B cell (primary cell): ENCODE results near the gene NDUFV2. TPM values are rescaled to one million over a fixed set of nuclear protein-coding genes. Genes with fewer than 3 reads are reported as not detected.

Source experiments
- ATAC-seq: fragments of 200-7000 bp; cut with Tn5 transposase; one replicate; pipeline ENCODE4 v1.10.0; 2021; ENCODE audit warnings: low read depth, mild to moderate bottlenecking, moderate number of reproducible peaks, moderate library complexity
- CTCF ChIA-PET: fragments of 350-600 bp; sonication (Branson Sonifier 250); formaldehyde crosslinking; loops from one replicate; lab custom pipeline; 2021; ENCODE audit warnings: antibody characterized with exemption, inconsistent platforms; lab: Charles Lee
- POLR2A ChIA-PET: fragments of 350-600 bp; sonication (Branson Sonifier 250); formaldehyde crosslinking; loops from one replicate; lab custom pipeline; 2021; ENCODE audit warnings: antibody characterized with exemption; lab: Charles Lee
- DNase-seq: peaks from one replicate; pipeline ENCODE4 v3.0.0; 2013
- H2AFZ ChIP-seq: 2 replicates; pipeline ENCODE4 v1.6.1; 2012; ENCODE audit warnings: mild to moderate bottlenecking, low read depth, low read length; ENCODE audit not compliant: insufficient read depth, poor library complexity, severe bottlenecking
- H3K27ac ChIP-seq, 2 donors: 1 replicate in 1 of 2; 2 replicates in 1 of 2; pipeline ENCODE4 v1.5.1; 2012 to 2013; ENCODE audit warnings: low read length in 2 of 2, mild to moderate bottlenecking in 2 of 2, moderate library complexity in 1 of 2
- H3K27me3 ChIP-seq, 4 experiments: fragments of 200-600 bp in 1 of 4; sonication (generic) in 1 of 4; replicated peaks in 1 of 4; 1 replicate in 2 of 4; 2 replicates in 2 of 4; pipeline versions ENCODE4 v1.6.1 to v1.7.0; 2013 to 2016; ENCODE audit warnings: low read length in 3 of 4, mild to moderate bottlenecking in 2 of 4, mixed read lengths in 1 of 4, moderate library complexity in 1 of 4; ENCODE audit not compliant: insufficient read depth in 4 of 4, control insufficient read depth in 3 of 4; ENCODE audit errors: control extremely low read depth in 1 of 4
- H3K36me3 ChIP-seq, 2 experiments: replicated peaks in 1 of 2; 1 replicate in 1 of 2; 2 replicates in 1 of 2; pipeline versions ENCODE4 v1.6.1 to v1.7.1; 2013; ENCODE audit warnings: low read length in 1 of 2; ENCODE audit not compliant: insufficient read depth in 2 of 2, control insufficient read depth in 1 of 2; ENCODE audit errors: control extremely low read depth in 1 of 2, extremely low read depth in 1 of 2
- H3K4me1 ChIP-seq, 2 donors: fragments of 200-600 bp in 1 of 2; sonication (generic) in 1 of 2; 1 replicate in 1 of 2; 2 replicates in 1 of 2; pipeline versions ENCODE4 v1.5.1 to v1.6.1; 2013 to 2017; ENCODE audit warnings: low read length in 2 of 2; ENCODE audit not compliant: control insufficient read depth in 2 of 2, insufficient read depth in 2 of 2
- H3K4me2 ChIP-seq: replicated peaks from 2 replicates; pipeline ENCODE3; 2012; ENCODE audit warnings: mild to moderate bottlenecking, low read depth, low read length; ENCODE audit not compliant: poor library complexity, severe bottlenecking
- H3K4me3 ChIP-seq, 5 experiments: fragments of 200-600 bp in 1 of 5; sonication (generic) in 1 of 5; 1 replicate in 3 of 5; 2 replicates in 2 of 5; pipeline versions ENCODE4 v1.5.1 to v1.7.0; 2011 to 2016; ENCODE audit warnings: low read length in 4 of 5, mild to moderate bottlenecking in 4 of 5, low read depth in 2 of 5, control low read depth in 1 of 5, moderate library complexity in 1 of 5; ENCODE audit not compliant: insufficient read depth in 1 of 5; ENCODE audit errors: control extremely low read depth in 1 of 5, extremely low read depth in 1 of 5
- H3K79me2 ChIP-seq: fragments of 200-600 bp; sonication (generic); one replicate; pipeline ENCODE4 v1.6.0; 2016; ENCODE audit warnings: low read length; ENCODE audit not compliant: control insufficient read depth, insufficient read depth
- H3K9ac ChIP-seq: fragments of 200-600 bp; sonication (generic); 2 replicates; pipeline ENCODE4 v1.6.1; 2017; ENCODE audit warnings: mild to moderate bottlenecking, low read length, moderate library complexity
- H3K9me3 ChIP-seq, 3 donors: one replicate each; pipeline versions ENCODE4 v1.6.1 to v1.7.1; 2013; ENCODE audit warnings: low read length in 2 of 3; ENCODE audit not compliant: control insufficient read depth in 2 of 3, insufficient read depth in 1 of 3; ENCODE audit errors: control extremely low read depth in 1 of 3
- H4K20me1 ChIP-seq: 2 replicates; pipeline ENCODE4 v1.6.0; 2012; ENCODE audit warnings: mild to moderate bottlenecking, low read length; ENCODE audit not compliant: insufficient read depth, control insufficient read depth, poor library complexity, severe bottlenecking
- H3K27ac Mint-ChIP-seq: one replicate; pipeline ENCODE4 v1.8.0; 2021; ENCODE audit warnings: mixed read lengths
- H3K27me3 Mint-ChIP-seq: one replicate; pipeline ENCODE4 v1.8.0; 2021; ENCODE audit warnings: mixed read lengths
- H3K4me1 Mint-ChIP-seq: one replicate; pipeline ENCODE4 v1.8.0; 2021; ENCODE audit warnings: mixed read lengths
- H3K4me3 Mint-ChIP-seq: one replicate; pipeline ENCODE4 v1.8.0; 2021; ENCODE audit warnings: mixed read lengths
- H3K9me3 Mint-ChIP-seq: one replicate; pipeline ENCODE4 v1.8.0; 2022; ENCODE audit warnings: mixed read lengths; ENCODE audit not compliant: insufficient read depth
- EZH2 ChIP-seq: IDR thresholded peaks from 2 replicates; pipeline ENCODE4 v1.6.1; 2012; ENCODE audit warnings: borderline replicate concordance, low read depth, mild to moderate bottlenecking, moderate library complexity, low read length; ENCODE audit not compliant: insufficient read depth, poor library complexity, severe bottlenecking
- WGBS: methylation state at CpG from one replicate; pipeline ENCODE4 v1.1.5; 2013; ENCODE audit warnings: missing lambda C conversion rate; ENCODE audit not compliant: insufficient coverage; 5-methylcytosine and 5-hydroxymethylcytosine counted together
- intact Hi-C: fragments of 100-400 bp; cut with micrococcal nuclease; formaldehyde crosslinking; loops from one replicate; pipeline ENCODE4 v1.10.0; 2022
- polyA plus RNA-seq: library from polyadenylated mRNA; depleted of rRNA; stranded (reverse); fragments of >200 nt; gene quantifications from 2 replicates; pipeline ENCODE4 v1.2.3, GENCODE V29; 2012
- total RNA-seq, 2 donors: library from RNA; stranded (reverse); fragments of 120-200 nt in 1 of 2; gene quantifications; 1 replicate in 1 of 2; 2 replicates in 1 of 2; pipeline versions ENCODE4 v1.2.3 to v1.2.4, GENCODE V29; 2013 to 2022
- TF ChIP-seq, protein P1 (sequence below): fragments of 200-600 bp; IDR thresholded peaks from one replicate; pipeline ENCODE4 v1.8.0; 2022; ENCODE audit warnings: antibody characterized with exemption, mild to moderate bottlenecking

NDUFV2 gene
- total and polyA plus RNA-seq, 2 donors (not counting 1 experiment from before 2014, with no cell fraction given), result 44.4 to 137 TPM

DNA sequence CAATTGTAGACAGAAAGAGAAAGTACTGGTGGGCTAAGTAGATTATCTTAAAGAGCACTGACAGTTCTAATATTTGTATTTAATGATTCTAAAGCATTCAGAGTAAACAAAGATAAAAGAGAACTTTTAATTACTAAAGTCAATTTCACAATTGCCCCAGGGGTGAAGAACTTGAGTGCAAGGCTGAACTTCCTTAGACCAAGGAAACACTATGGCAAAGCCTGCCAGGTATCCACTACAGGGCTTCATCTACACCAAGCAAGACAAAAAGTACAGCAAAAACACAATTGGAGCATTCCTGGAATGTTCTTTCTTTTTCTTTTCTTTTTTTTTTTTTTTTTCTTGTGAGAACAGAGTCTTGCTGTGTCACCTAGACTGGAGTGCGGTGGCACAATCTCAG is 46.9 kb upstream of the NDUFV2 start:
- Histone ChIP-seq H4K20me1 (no peaks in the 10 kb centered on the region), H2AFZ (no peak overlapping the region), H3K9me3 (peaks cover 0 to 12% (median 7%) of the 10 kb centered on the region in 3 donors), H3K9ac (no peak overlapping the region), H3K27me3 (no peaks in the 10 kb centered on the region), H3K79me2 (no peaks in the 10 kb centered on the region), H3K36me3 (no peaks in the 10 kb centered on the region), H3K4me1 (no peaks in the 10 kb centered on the region), H3K4me3 (no peak overlapping the region), H3K27ac (no peak overlapping the region), H3K4me2 (no peak overlapping the region)
- Mint-ChIP-seq H3K9me3 (peaks cover 5% of the 10 kb centered on the region), H3K27ac (no peak overlapping the region), H3K4me3 (no peak overlapping the region), H3K4me1 (no peaks in the 10 kb centered on the region), H3K27me3 (no peaks in the 10 kb centered on the region)
- no peak for DNase-seq
- WGBS, result 100% methylated on average over 1 of the region's 1 CpG
- CTCF ChIA-PET, result interaction anchor here (0.7 kb wide), 1 partner anchor 218 kb away, joined by 6 read pairs; no protein-coding TSS in a partner anchor
- TF ChIP-seq, protein P1, sequence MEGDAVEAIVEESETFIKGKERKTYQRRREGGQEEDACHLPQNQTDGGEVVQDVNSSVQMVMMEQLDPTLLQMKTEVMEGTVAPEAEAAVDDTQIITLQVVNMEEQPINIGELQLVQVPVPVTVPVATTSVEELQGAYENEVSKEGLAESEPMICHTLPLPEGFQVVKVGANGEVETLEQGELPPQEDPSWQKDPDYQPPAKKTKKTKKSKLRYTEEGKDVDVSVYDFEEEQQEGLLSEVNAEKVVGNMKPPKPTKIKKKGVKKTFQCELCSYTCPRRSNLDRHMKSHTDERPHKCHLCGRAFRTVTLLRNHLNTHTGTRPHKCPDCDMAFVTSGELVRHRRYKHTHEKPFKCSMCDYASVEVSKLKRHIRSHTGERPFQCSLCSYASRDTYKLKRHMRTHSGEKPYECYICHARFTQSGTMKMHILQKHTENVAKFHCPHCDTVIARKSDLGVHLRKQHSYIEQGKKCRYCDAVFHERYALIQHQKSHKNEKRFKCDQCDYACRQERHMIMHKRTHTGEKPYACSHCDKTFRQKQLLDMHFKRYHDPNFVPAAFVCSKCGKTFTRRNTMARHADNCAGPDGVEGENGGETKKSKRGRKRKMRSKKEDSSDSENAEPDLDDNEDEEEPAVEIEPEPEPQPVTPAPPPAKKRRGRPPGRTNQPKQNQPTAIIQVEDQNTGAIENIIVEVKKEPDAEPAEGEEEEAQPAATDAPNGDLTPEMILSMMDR, result no peak
- TF ChIP-seq EZH2, result no peak
- POLR2A ChIA-PET, result interaction anchor here (0.7 kb wide), 1 partner anchor 88 kb away, joined by 4 read pairs; no protein-coding TSS in a partner anchor
- ATAC-seq, result no peak
- intact Hi-C loops, result no loop called here

DNA sequence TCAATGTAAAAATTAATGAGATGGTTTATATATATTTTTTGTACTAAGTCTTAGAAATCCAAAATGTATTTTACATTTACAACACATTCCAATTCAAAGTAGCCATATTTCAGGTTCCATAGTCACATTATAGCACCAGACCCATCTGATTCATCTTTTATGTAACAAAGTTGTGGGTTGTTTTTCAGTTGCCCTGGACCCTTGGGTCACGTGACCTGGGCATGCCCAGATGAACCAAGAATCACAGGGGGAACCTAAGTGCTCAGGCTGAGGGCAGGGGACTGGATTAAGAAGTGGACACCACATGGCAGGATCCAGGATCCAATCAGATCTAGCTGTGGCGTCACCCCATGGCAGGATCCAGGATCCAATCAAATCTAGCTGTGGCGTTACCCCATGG is 44.9 kb upstream of the NDUFV2 start:
- Histone ChIP-seq H2AFZ (no peak overlapping the region), H3K27me3 (no peaks in the 10 kb centered on the region), H3K4me3 (no peak overlapping the region), H3K4me1 (peaks cover 16 to 18% of the 10 kb centered on the region in 2 donors), H3K79me2 (no peaks in the 10 kb centered on the region), H3K4me2 (no peak overlapping the region), H3K36me3 (no peaks in the 10 kb centered on the region), H3K27ac (no peak overlapping the region), H3K9ac (no peak overlapping the region), H3K9me3 (no peaks in the 10 kb centered on the region), H4K20me1 (no peaks in the 10 kb centered on the region)
- intact Hi-C loops, result no loop called here
- H3K9me3 Mint-ChIP-seq, result peaks cover 5% of the 10 kb centered on the region
- ChIA-PET POLR2A (no interaction called here), CTCF (interaction anchor here (0.9 kb wide), 1 partner anchor 404 kb away, joined by 3 read pairs; no protein-coding TSS in a partner anchor)
- DNase-seq (no peak), ATAC-seq (no peak)
- H3K27me3 Mint-ChIP-seq, result no peaks in the 10 kb centered on the region
- TF ChIP-seq EZH2, result no peak
- TF ChIP-seq, protein P1, result no peak
- H3K4me3 Mint-ChIP-seq, result no peak overlapping the region
- WGBS, result 92% methylated on average over 3 of the region's 3 CpGs
- H3K27ac Mint-ChIP-seq, result no peak overlapping the region
- H3K4me1 Mint-ChIP-seq, result peaks cover 17% of the 10 kb centered on the region
